Activated naive CD4-positive, alpha-beta T cell treated with anti-CD3 and anti-CD28 coated beads, Interleukin-2, amount 10 ng/mL, durations not matched to agents 7 days and 5 days (primary cell): ENCODE data around the gene HUNK.

Source experiments
- CTCF ChIA-PET: fragments of 350-600 bp; sonication (Branson Sonifier 250); formaldehyde crosslinking; loops from one replicate; lab custom pipeline; 2021; ENCODE audit warnings: antibody characterized with exemption; lab: Charles Lee
- DNase-seq: peaks from one replicate; pipeline ENCODE4 v3.0.0-alpha.2; 2020
- H3K27ac Mint-ChIP-seq: one replicate; pipeline ENCODE4 v1.8.0; 2021; ENCODE audit warnings: mild to moderate bottlenecking, moderate library complexity, mixed read lengths
- H3K27me3 Mint-ChIP-seq: one replicate; pipeline ENCODE4 v1.8.0; 2021; ENCODE audit warnings: mild to moderate bottlenecking, mixed read lengths
- H3K36me3 Mint-ChIP-seq: one replicate; pipeline ENCODE4 v1.8.0; 2021; ENCODE audit warnings: mixed read lengths
- H3K4me1 Mint-ChIP-seq: one replicate; pipeline ENCODE4 v1.8.0; 2021; ENCODE audit warnings: mixed read lengths
- H3K4me3 Mint-ChIP-seq: one replicate; pipeline ENCODE4 v1.8.0; 2021; ENCODE audit warnings: mild to moderate bottlenecking, moderate library complexity, mixed read lengths
- H3K9me3 Mint-ChIP-seq: one replicate; pipeline ENCODE4 v1.8.0; 2021; ENCODE audit warnings: mixed read lengths

HUNK gene

DNA sequence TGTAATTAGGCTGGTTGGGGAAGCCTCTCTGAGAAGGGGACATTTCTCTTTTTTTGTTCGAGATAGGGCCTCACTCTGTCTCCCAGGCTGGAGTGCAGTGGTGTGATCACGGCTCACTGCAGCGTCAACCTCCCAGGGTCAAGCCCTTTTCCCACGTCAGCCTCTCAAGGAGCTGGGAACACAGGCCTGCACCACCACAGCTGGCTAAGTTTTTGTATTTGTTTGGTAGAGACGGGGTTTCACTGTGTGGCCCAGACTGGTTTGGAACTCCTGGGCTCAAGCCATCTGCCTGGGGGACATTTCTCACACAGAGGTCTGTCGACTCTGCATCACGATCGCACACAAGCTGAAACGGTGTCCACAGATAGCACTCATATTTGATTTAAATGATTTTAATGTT lies 39.7 kb downstream of the HUNK start:
- Mint-ChIP-seq H3K27me3 (peaks cover 32% of the 10 kb centered on the region), H3K9me3 (no peaks in the 10 kb centered on the region), H3K27ac (no peak overlapping the region), H3K4me3 (no peak overlapping the region), H3K4me1 (no peaks in the 10 kb centered on the region), H3K36me3 (no peaks in the 10 kb centered on the region)
- CTCF ChIA-PET = no interaction called here
- DNase-seq = no peak

DNA sequence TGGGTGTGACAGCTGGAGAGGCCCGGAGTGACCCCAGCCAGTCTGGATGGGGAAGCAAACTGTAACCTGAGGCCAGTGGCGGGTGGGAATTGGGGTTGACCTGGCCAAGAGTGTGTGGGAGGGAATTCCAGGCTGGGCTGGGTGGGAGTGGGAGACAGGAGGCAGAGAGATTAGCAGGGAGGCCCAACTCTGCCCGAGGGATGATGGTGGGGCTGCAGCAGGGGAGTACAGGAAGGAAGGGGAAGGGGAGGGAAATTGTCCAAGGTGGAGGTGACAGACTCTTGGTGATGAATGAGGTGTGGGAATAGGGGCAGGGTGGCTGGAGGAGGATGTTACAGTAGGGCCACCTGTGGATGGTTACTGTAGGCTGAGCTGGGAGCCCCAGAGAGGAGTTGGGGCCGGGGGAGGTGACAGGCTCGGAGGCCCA lies 40.4 kb downstream of the HUNK start:
- H3K36me3 Mint-ChIP-seq = no peaks in the 10 kb centered on the region
- no peaks in the 10 kb centered on the region for H3K9me3 Mint-ChIP-seq
- H3K4me3 Mint-ChIP-seq = no peak overlapping the region
- peaks cover 25% of the 10 kb centered on the region for H3K27me3 Mint-ChIP-seq
- no peak for DNase-seq
- CTCF ChIA-PET = no interaction called here
- H3K4me1 Mint-ChIP-seq = no peaks in the 10 kb centered on the region
- no peak overlapping the region for H3K27ac Mint-ChIP-seq

DNA sequence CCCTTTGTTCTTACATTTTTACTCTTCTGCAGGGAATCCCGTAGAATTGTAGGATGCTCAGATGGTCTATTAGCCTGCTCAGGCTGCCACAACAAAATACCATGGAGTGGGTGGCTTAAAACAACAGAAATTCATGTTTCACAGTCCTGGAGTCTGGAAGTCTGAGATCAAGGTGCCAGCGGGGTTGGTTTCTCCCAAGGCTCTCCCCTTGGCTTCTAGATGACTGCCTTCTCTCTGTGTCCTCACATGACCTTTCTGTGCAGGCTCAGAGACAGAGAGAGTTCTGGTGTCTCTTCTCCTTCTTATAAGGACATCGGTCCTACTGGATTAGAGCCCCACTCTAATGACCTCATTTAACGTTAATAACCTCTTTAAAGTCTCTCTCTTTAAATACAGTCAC lies 41.7 kb downstream of the HUNK start:
- no peak for DNase-seq
- CTCF ChIA-PET = no interaction called here
- peaks cover 12% of the 10 kb centered on the region for H3K27me3 Mint-ChIP-seq
- H3K36me3 Mint-ChIP-seq = no peaks in the 10 kb centered on the region
- no peaks in the 10 kb centered on the region for H3K4me1 Mint-ChIP-seq
- no peak overlapping the region for H3K27ac Mint-ChIP-seq
- no peaks in the 10 kb centered on the region for H3K9me3 Mint-ChIP-seq
- no peak overlapping the region for H3K4me3 Mint-ChIP-seq

DNA sequence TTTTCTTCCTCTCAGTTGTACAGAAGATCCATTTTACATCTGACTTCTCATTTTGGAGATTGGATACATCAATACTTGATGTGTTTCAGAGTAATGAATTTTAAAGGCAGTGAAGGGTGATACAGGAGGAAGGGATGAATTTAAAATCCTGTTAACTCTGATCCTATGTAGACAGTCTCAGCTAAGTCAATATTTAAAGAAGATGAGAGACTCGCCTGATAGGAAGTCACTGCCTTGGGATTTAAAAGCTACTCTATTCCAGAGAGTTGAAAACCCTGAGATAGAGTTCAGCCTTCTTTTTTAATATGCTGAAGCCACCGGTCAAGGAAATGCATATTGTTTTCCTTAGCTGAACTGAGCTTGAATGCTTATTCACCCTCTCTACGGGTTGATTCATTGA lies 42.7 kb downstream of the HUNK start:
- Mint-ChIP-seq H3K27me3 (peaks cover 5% of the 10 kb centered on the region), H3K4me3 (no peak overlapping the region), H3K9me3 (no peaks in the 10 kb centered on the region), H3K27ac (no peak overlapping the region), H3K36me3 (no peaks in the 10 kb centered on the region), H3K4me1 (no peaks in the 10 kb centered on the region)
- DNase-seq = no peak
- CTCF ChIA-PET = no interaction called here

DNA sequence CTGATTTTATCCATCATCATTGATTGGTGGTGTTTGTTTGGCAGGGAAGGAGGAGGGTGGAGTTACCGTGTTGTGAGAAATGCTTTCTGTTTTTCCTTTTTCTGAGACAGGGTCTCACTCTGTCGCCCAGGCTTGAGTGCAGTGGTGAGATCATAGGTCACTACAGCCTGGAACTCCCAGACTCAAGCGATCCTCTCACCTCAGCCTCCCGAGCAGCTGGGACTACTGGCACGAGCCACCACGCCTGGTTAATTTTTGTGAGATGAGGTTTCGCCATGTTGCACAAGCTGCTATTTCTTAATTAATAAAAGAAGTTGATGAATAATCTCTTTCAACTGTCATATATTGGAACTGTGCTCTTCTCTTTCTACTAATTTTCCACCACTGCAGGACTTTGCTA lies 44.3 kb downstream of the HUNK start:
- Mint-ChIP-seq H3K27ac (no peak overlapping the region), H3K36me3 (no peaks in the 10 kb centered on the region), H3K4me3 (no peak overlapping the region), H3K9me3 (no peaks in the 10 kb centered on the region), H3K4me1 (no peaks in the 10 kb centered on the region), H3K27me3 (no peaks in the 10 kb centered on the region)
- CTCF ChIA-PET = no interaction called here
- DNase-seq = no peak

DNA sequence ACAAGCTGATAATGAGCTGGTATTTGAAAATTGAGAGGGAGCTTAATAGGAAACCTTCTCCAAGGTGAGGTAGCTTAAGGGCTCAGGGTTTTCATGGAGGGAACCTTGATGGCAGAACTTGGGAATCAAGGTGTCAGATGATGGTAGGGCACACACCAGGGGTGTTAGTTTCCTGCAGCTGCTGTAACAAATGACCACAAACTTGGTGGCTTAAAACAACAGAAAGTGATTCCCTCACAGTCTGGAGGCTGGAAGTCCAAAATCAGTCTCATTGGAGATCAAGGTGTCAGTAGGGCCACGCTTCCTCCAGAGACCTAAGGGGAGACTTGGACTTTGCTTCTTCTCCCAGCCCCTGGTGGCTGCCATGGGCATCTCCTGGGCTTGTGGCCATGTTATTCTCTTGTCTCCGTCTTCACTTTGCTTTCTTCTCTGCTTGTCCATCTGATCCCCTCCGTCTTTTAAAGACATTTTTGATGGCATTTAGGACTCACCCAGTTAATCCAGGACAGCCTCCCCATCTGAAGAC lies 45.5 kb downstream of the HUNK start:
- H3K36me3 Mint-ChIP-seq = no peaks in the 10 kb centered on the region
- DNase-seq = no peak
- no peaks in the 10 kb centered on the region for H3K4me1 Mint-ChIP-seq
- H3K4me3 Mint-ChIP-seq = no peak overlapping the region
- no peaks in the 10 kb centered on the region for H3K27me3 Mint-ChIP-seq
- H3K27ac Mint-ChIP-seq = no peak overlapping the region
- H3K9me3 Mint-ChIP-seq = no peaks in the 10 kb centered on the region
- CTCF ChIA-PET = no interaction called here

DNA sequence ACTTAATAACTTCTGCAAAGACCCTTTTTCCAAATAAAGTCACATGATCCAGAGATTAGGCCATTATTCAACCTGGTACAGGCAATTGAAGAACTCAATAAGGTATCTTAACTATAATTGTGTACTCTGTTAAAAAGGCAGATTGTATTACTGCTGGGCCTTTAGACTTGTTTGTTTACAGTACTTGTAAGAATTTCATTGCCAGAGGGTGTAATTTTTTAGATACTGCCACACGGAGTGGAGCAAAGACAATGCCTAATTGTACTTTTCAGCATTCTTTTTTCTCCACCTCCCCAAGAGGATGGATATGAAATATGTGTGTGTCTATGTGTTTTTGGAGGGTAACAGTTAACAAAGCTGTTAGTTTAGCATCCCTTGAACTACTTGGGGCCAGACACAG lies 47.5 kb downstream of the HUNK start:
- CTCF ChIA-PET = no interaction called here
- no peaks in the 10 kb centered on the region for H3K9me3 Mint-ChIP-seq
- DNase-seq = no peak
- no peaks in the 10 kb centered on the region for H3K36me3 Mint-ChIP-seq
- no peaks in the 10 kb centered on the region for H3K27me3 Mint-ChIP-seq
- no peaks in the 10 kb centered on the region for H3K4me1 Mint-ChIP-seq
- H3K4me3 Mint-ChIP-seq = no peak overlapping the region
- no peak overlapping the region for H3K27ac Mint-ChIP-seq

DNA sequence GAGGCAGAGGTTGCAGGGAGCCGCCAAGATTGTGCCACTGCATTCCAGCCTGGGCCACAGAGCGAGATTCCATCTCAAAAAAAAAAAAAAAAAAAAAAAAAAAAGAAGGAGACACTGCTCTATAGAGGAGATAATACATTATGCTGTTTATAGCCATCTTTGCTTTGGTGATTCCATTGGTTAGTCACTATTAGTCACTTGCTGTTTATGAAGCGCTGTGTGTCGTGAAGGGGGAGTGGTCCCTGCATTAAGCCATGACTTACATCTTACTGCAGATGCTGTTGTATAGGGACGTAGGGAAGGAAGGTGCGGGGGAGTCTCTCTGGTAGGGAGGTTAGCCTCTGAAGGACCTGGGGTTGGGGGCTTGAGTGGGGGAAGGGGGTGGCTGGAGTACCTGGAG lies 48.3 kb downstream of the HUNK start:
- Mint-ChIP-seq H3K4me3 (no peak overlapping the region), H3K27me3 (no peaks in the 10 kb centered on the region), H3K36me3 (no peaks in the 10 kb centered on the region), H3K9me3 (no peaks in the 10 kb centered on the region), H3K4me1 (no peaks in the 10 kb centered on the region), H3K27ac (no peak overlapping the region)
- no peak for DNase-seq
- CTCF ChIA-PET = no interaction called here

DNA sequence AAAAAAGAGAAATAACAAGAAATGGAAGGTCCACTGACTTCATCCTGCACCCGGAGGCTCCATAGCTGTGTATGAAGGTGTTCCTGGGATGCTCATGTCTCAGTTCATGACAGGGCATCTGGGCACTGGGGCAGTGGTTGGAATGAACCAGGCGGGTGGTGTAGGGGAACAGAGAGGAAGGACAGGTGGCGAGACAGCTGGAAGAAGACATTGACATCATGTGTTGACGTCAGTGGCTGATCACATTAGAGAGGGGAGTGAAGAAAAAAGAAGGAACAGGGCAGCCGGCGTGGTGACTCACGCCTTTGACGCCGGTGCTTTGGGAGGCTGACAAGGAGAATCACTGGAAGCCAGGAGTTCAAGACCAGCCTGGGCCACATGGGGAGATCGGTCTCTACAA lies 50.1 kb downstream of the HUNK start:
- H3K9me3 Mint-ChIP-seq = peaks cover 3% of the 10 kb centered on the region
- no peak for DNase-seq
- H3K4me3 Mint-ChIP-seq = no peak overlapping the region
- H3K36me3 Mint-ChIP-seq = no peaks in the 10 kb centered on the region
- H3K27me3 Mint-ChIP-seq = no peaks in the 10 kb centered on the region
- no peak overlapping the region for H3K27ac Mint-ChIP-seq
- no peaks in the 10 kb centered on the region for H3K4me1 Mint-ChIP-seq
- CTCF ChIA-PET = no interaction called here

DNA sequence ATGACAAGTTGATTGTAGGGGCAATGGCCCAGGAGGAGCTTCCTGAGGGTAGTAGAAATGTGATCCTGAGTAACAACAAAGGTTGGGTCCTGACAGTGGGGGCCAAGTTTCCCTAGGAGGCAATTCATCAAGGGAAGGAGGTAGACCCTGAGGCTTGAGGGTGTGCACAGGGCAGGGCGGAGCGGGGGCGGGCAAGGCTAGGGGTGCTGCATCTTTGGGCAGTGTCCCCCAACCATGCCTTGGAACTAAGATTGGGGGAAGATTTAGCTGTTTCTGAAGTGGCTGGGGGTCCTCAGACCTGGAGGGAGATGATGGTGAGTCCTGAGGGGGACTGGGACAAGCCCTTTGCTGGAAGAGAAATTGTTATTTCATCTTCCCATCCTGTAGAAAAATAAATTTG lies 50.9 kb downstream of the HUNK start:
- no peak overlapping the region for H3K27ac Mint-ChIP-seq

DNA sequence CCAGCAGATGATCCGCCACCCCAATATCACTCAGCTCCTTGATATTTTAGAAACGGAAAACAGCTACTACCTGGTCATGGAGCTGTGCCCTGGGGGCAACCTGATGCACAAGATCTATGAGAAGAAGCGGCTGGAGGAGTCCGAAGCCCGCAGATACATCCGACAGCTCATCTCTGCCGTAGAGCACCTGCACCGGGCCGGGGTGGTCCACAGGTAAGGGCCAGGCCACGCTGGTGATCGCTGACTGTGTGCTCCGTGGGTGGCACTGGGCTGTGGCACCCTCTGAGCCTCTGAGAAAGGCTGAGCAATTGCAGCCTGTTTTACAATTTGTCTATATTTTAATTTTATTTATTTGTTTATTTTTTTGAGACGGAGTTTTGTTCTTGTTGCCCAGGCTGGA lies 51.7 kb downstream of the HUNK start:
- no peaks in the 10 kb centered on the region for H3K27me3 Mint-ChIP-seq
- H3K27ac Mint-ChIP-seq = no peak overlapping the region
- CTCF ChIA-PET = no interaction called here
- no peaks in the 10 kb centered on the region for H3K4me1 Mint-ChIP-seq
- no peaks in the 10 kb centered on the region for H3K36me3 Mint-ChIP-seq
- H3K9me3 Mint-ChIP-seq = peaks cover 3% of the 10 kb centered on the region
- DNase-seq = no peak
- H3K4me3 Mint-ChIP-seq = no peak overlapping the region

More for the DNA sequence above, 50.9 kb downstream of the HUNK start:
- Mint-ChIP-seq H3K9me3 (peaks cover 3% of the 10 kb centered on the region), H3K36me3 (no peaks in the 10 kb centered on the region), H3K4me1 (no peaks in the 10 kb centered on the region), H3K4me3 (no peak overlapping the region), H3K27me3 (no peaks in the 10 kb centered on the region)
- DNase-seq = no peak
- CTCF ChIA-PET = no interaction called here

DNA sequence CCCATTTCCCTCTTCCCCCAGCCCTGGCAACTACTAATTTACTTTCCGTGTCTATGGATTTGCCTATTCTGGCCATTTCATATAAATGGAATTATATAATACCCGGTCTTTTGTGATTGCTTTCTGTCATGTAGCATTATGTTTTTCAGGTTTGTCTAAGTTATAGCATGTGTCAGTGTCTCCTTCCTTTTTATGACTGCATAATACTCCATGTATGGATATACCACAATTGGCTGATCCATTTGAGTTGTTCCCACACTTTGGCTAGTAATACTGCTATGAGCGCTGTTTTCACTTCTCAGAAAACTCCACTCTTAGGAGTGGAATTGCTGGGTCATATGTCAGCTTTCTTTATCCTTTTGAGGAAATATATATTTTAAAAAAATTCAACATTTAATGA lies 53.7 kb downstream of the HUNK start:
- no peaks in the 10 kb centered on the region for H3K27me3 Mint-ChIP-seq
- DNase-seq = no peak
- H3K27ac Mint-ChIP-seq = no peak overlapping the region
- CTCF ChIA-PET = no interaction called here
- H3K9me3 Mint-ChIP-seq = peaks cover 3% of the 10 kb centered on the region
- no peaks in the 10 kb centered on the region for H3K36me3 Mint-ChIP-seq
- no peaks in the 10 kb centered on the region for H3K4me1 Mint-ChIP-seq
- H3K4me3 Mint-ChIP-seq = no peak overlapping the region

DNA sequence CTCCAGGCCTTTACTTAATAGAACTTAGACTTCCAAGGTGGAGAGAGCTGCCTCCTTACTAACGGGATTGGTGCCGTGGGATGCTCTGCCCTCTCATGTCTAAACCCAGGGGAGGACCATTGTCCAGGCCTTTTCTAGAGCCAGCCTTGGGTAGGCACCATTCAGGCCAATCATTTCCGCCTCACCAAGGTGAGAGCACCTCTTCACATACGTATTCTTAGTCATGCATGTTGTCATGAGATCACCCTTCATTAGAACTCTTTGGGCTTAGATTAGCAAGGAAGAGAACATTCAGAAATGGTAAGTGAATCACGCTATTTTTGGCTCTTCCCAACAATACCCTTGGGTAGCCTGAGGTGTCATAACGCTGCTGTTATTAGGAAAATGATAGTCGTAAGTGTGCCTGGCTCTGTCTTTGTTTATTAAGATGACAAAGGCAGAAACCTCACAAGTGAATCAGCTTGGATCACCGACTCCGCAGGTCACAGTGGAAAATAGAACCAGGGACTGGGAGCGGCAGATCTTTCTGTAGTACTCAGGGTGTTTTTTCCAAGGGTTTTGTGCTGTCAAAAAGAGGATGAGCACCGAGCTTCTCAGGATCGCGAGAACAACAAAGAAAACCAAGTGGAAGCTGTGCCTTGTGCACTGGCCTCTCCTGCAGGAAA lies 55.0 kb downstream of the HUNK start:
- no peak overlapping the region for H3K27ac Mint-ChIP-seq
- no peaks in the 10 kb centered on the region for H3K36me3 Mint-ChIP-seq
- peaks cover 3% of the 10 kb centered on the region for H3K9me3 Mint-ChIP-seq
- CTCF ChIA-PET = no interaction called here
- H3K4me3 Mint-ChIP-seq = no peak overlapping the region
- H3K27me3 Mint-ChIP-seq = no peaks in the 10 kb centered on the region
- DNase-seq = no peak
- no peaks in the 10 kb centered on the region for H3K4me1 Mint-ChIP-seq

DNA sequence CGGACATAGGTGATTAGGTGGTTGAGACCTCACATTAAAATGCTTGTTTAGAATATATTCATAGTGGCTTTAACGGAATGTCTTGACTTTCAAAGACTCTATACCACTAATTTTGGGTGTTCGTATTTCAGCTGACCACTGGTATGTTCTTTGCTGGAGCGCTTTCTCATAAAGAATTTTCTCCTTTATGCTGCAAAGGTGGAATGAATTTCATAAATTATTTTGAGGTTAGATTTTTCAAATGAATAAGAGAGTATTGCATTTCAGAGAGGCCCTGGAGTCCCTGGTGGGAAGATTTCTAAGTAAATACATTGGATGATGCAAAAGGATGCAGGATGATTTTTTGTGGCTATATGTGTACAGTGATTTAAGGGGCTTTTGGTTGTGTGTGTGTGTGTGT lies 55.8 kb downstream of the HUNK start:
- CTCF ChIA-PET = no interaction called here
- Mint-ChIP-seq H3K9me3 (peaks cover 3% of the 10 kb centered on the region), H3K4me1 (no peaks in the 10 kb centered on the region), H3K27me3 (no peaks in the 10 kb centered on the region), H3K36me3 (no peaks in the 10 kb centered on the region), H3K27ac (no peak overlapping the region), H3K4me3 (no peak overlapping the region)
- no peak for DNase-seq

DNA sequence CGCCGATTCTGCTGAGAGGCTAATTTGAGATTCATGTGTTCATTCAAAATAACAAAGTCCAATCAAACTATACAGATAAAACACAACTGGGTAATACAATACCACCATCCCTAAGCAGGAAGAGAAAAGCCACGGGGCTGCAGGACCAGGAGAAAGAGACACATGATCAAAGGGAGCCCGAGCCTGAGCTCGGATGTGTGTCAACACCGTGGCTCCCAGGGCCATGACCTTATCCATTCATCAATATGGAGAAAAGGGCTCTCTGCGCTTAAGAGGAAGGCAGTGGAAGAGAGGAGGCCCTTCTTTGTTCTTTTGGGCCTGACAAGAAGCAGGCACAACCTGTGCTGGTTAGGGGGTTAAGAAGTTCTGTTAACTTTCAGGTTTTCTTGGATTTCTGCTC lies 56.7 kb downstream of the HUNK start:
- Mint-ChIP-seq H3K36me3 (no peaks in the 10 kb centered on the region), H3K4me3 (no peak overlapping the region), H3K9me3 (peaks cover 3% of the 10 kb centered on the region), H3K27ac (no peak overlapping the region), H3K27me3 (no peaks in the 10 kb centered on the region), H3K4me1 (no peaks in the 10 kb centered on the region)
- no peak for DNase-seq
- CTCF ChIA-PET = no interaction called here

DNA sequence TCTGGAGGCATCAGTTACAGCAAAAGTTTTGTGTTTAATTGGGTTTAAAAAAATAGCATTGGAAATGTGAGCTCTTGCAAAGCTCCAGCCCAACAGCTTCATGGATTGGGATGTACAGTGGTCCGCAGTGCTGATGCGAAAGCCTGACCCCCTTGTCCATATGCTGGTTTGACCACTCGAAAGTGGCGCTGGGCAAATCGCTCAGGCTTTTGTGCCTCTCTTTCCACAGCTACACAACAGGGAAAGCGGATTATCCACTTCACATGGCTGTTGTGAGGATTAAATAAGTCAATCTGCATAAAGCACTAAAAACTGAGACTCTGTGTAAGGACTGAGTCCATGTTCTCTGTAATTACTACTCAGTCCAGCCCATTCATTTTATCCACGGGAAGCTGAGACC lies 57.2 kb downstream of the HUNK start:
- CTCF ChIA-PET = no interaction called here
- Mint-ChIP-seq H3K4me3 (no peak overlapping the region), H3K4me1 (no peaks in the 10 kb centered on the region), H3K27me3 (no peaks in the 10 kb centered on the region), H3K9me3 (peaks cover 3% of the 10 kb centered on the region), H3K27ac (no peak overlapping the region), H3K36me3 (no peaks in the 10 kb centered on the region)
- no peak for DNase-seq
